ENCODE data around the gene CAPN13.
"Not testable (repeated sequence)": the region's sequence is repeated elsewhere in the genome, so short reads cannot be mapped to it uniquely, and the experiment has no call there.

CAPN13 gene

DNA sequence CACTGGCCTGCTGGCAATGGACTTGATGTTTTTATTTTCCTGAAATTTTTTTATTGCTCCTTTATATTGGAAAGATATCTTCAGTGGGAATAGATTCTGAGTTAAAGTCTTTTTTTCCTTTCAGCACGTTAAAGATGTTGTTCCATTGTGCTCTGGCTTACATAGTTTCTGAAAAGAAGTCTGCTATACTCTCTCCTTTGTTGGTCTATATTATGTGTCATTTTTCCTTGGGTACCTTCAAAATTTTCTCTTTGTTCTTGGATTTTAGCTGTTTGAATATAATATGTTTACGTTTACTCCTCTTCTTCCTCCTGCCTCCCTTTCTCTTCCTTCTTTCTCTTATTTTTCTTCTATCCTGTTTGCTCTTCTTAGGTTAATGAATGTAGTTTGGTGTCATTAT is 105.5 kb downstream of the CAPN13 start:
- no peak for DNase-seq

DNA sequence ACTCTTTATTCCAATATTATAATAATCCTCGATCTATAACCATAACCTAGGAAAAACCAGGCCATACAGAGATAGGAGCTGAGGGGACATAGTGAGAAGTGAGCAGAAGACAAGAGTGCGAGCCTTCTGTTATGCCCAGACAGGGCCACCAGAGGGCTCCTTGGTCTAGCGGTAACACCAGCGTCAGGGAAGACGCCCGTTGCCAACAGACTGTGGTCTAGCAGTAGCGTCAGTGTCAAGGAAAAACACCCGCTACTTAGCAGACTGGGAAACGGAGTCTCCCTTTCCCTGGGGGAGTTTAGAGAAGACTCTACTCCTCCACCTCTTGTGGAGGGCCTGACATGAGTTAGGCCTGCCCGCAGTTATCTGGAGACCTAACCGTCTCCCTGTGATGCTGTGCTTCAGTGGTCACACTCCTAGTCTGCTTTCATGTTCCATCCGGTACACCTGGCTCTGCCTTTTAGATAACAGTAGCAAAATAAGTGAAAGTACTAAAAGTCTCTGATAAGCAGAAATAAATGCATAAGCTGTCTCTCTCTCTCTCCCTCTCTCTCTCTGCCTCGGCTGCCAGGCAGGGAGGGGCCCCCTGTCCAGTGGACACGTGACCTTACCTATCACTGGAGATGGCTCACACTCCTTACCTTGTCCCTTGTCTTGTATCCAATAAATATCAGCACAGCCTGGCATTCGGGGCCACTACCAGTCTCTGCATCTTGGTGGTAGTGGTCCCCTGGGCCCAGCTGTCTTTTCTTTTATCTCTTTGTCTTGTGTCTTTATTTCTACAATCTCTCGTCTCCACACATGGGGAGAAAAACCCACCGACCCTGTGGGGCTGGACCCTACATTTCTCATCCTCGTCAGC is 109.8 kb downstream of the CAPN13 start:
- DNase-seq = not testable (repeated sequence)

DNA sequence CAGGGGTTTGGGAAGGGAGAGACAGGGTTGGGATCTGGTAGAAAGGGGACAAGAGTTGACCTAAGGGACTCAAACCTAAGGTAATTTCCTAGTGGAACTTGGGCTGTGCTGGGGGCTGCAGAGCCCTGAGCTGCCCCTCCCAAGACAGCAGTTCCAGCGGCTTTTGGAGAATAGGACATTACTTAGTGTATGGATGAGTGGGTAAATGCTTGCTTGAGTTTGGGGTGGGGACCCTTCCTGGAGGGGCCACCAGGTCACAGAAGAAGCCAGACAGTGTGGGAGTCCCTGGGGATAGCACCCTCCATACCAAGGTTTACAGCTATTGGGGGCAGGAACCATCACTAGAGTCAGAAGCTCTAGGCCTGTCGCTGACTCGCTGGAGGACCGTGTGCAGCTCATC is 111.5 kb downstream of the CAPN13 start:
- no peak for DNase-seq

DNA sequence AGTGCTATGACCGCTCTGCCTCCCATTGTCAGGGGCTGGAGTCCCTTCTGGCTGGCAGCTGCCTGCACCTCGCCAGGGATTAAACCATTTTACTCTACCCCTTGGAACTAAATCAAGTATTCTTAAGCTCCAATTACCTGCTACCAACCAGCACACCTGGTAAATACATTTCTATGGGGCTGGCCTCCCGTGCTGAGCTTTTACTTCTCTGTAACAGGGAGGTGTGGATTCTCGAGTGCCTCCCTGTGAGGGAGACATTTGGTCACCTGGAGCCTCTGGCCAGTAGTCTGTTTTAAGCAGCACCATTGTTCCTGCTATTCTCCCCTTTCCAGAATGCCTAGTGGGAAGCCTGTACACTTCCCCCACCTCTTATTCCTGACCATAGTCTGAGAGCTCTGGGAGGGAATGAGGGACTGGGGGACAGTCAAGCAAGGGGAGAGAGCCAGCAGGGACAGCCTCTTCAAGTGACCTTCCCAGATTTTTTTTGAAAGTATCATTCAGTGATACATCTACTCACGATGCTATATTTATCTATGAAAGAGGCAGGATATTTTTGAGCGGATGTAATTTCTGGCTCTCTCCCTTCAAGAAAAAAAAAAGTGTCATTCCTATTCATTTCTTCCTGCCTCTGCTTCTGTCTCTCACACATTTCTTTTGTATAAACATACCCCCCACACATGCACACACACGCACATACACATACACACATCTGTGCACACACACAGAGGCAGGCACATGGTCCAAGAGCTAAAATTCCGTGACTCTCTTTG is 112.8 kb downstream of the CAPN13 start:
- DNase-seq = no peak

DNA sequence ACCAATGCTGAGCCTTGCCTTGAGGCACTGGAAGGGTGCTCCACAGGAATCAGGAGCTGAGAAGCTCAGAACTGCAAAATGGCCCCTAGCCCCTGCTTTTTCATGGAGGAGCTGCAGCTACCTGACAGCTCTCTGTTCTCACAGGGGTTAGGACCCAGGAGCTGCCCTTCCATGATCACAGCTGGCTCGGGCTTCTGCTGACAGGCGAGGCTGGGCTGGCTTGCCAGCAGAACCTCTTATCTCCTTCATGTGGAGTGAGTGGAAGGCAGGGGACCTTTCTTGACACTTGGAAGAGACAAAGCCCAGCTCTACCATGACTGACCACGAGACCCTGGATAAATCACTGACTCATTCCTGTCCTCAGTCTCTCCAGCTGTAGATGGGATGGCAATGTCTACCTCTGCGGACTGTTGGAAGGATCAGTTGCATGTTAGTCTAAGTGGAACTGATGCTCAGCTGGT is 113.4 kb downstream of the CAPN13 start:
- no peak for DNase-seq

DNA sequence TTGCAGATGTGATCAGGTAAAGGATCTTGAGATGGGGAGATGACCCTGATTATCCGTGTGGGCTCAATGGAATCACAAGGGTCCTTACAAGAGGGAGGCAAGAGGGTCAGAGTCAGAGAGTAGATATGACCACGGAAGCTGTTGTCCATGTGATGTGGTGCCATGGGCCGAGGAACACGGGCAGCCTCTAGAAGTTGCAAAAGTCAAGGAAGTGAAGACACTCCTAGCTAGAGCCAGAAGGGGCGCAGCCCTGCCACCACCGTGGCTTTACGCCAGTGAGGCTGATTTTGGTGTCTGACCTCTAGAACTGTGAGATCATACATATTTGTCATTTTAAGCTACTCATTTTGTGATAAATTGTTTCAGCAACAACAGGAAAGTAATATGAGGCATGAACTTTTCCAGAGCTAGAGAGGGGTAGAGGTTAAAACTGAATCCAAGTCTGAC is 114.4 kb downstream of the CAPN13 start:
- no peak for DNase-seq

DNA sequence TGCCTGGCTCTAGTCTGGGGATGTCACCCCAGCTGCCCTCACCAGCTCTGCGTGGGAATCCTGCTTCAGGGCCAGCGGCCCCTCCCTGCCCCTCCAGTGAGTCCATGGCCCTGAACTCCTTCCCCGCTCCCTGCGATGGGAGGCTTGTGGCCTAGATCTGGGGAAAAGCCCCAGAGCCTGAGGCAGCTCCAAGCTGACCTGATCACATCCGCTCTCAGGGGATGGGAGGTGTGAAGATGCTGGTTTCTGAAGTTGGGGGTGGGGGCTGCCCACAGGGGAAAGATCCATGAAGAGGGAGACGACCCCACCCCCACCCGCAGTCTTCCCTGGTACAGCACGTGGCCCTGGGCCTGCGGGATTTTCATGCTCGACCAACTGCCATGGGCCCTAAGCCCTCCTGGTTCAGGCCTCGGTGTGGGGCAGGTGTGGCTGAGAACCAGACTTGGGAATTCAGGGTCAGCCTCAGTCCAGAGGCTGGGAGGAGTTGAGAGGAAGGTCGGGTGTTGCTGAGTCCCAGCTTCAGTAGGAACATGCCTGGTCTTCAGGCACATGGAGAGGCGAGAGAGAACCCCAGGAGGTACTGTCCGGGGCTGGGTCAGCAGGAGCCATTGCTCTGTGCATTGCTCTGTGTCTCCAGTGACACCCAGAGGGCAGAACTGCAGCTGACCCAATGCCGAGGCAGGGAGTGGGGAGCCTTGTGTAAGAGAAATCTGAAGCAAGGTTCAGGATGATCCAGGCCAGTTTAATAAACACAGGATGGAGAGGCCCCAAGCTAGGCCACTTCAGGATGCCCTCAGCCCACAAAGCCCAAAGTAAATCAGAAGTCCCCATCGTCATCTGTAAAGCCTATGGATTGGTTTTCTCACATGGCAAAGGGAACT is 115.1 kb downstream of the CAPN13 start:
- no peak for DNase-seq

DNA sequence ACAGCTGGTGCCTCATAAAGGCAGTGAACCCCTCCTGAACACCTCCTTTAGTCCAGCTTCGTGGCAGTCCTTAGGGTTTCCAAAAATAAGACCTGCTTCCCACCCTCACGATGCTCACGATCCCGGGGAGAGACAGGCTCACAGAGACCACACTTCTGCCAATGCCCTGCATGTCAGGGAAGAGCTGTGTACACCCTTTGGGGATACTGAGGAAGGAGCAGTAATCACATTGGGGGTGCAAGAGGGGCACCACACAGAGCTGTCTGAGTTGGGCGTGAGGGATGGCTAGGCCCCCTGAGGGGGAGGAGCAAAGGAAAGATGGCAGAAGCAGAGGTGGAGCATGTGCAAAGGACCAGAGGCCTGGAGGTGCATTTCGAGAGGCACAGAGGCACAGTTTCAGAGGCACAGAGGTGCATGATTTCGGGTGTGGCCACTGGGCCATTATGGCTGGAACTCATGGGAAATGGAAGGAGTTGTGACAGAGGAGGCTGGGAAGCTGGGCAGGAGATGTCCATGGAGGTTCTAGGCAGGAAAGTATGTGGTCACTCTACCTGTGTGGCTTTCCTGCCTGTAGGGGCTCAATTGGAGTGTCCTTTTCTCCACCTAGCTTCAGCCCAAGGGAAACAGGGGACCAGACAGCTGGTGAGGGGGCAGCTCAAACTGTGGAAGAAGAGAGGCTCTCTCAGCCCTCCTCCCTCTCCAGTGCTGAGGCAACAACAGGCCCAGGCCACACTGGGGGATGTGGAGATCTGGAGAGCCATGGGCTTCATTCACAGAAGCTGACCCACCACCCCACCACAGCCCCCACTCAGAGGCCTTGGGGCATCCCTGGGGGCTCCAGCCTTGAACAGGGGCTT is 115.9 kb downstream of the CAPN13 start:
- no peak for DNase-seq

DNA sequence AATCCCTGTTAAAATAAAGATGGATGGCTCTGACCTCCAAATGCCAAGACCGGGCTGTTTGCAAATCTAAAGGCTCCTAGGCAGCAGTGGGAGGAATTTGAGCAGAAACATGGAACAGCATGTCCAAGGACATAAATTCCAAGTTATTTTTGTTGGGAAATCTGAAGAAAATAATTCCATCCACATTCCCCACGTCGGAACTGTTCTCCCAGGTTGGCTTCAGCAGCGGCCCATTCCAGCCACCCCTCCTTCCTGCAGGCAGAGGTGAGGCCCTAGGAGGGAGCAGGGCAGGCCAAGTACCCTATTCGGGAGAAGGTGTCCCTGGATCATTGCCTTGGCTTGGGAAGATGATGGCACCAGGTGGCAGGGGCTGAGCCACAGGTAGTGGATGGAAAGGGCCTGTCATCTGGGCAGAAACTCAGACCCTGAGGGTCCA is 117.1 kb downstream of the CAPN13 start:
- DNase-seq = no peak

DNA sequence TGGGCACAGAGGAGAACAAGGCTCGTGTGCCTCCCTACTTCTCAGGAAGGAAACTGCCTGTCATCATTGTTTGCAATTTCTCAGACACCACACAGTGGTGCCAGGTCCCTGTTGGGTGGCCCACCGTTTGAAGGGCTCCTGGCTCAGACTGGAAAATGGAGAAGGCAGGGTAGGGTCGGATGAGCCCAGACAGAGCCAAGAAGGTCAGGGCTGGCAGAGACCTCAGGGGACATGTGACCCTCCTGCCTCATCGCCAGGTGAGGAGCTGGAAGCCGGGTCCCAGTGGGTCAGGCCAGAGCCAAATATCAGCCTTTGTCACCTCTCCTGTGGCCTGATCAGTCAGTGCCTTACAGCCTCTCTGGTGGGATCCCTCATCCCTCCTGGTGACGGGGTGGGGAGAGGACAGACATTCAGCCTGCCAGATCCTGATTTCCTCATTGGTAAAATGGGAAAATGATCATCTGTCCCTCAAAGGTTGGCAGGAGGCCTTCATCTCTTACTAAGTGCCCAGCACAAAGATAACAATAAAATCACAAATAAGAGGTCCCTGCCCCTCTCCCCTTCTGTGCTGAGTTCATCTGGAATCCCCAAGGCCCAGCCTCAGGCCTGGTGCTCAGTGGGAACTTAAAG is 117.6 kb downstream of the CAPN13 start:
- no peak for DNase-seq

DNA sequence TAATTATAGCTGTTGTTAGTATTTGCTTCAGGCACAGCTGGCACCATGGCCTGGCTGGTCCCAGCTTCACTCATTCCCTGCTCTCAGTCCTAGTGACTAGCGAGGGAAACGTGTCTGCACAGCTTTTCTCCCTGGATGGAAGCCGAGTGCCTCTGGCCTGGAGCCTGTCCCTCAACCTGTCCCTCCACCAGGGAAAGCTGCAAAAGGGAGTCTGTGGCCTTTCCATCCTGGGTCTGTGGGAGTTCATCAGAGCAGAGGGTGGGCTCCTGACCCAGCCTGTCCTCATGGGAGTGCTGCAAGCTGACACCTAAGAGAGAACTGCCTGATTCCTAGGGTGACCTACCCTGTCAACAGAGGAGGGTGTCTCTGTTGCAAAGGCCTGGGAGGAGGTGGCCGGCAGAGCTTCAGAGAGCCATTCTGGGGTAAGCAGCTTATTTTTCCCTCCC is 118.3 kb downstream of the CAPN13 start:
- DNase-seq = no peak

DNA sequence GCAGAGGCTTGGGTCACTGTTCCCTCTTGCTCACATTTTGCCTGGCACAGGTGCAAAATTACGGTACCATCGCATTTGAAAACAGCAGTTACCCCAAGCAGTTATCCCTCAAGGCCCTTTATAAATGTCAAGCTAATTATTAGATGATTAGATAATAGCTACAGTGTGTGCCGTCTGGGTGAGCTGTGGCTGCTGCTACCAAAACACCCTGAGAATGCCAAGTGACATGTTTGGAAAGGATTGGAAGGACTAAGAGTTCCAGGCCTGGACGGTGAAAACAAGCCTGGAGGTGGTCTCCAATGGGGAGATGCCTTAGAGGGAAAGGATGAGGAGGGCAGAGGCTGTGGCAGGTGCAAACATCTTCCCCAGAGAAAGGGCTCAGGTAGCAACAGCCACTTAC is 120.6 kb downstream of the CAPN13 start:
- no peak for DNase-seq

DNA sequence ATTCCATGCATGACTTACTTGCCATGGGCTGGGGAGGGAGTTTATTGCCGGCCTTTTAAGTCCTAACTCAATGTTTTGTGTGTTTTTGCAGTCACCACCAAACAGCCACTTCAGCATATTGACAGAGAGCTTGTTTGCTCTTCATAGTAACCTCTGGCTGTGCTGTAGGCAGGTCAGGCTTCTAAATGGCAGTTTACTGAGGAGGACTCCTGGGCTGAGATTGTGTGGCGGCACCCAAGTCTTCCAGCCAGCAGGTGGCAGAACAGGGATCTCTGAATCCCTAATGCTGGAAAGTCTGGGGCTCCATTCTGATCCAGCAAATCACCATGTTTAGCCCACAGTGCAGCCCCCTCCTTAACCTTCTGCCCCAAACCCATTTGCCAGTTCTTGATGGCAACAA is 121.2 kb downstream of the CAPN13 start:
- peak; percentile 24 for DNase-seq

DNA sequence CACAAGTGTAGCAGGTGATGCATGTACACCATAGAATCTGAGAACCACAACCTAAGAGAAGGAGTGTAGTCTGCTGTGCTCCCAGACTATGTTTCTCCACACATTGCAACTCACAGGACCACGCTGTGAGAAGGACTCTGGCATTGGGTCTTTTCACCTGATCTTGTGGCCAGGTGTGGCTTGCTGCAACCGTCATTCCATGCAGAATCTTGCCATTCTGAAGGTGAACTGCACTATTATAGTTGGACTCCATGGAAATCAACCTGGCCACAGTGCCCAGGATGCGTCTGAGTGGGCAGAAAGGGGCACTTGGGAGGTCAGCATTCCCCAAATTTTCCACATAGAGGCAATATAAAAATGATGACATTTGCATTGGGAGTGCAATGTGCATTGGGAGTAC is 122.2 kb downstream of the CAPN13 start:
- no peak for DNase-seq

DNA sequence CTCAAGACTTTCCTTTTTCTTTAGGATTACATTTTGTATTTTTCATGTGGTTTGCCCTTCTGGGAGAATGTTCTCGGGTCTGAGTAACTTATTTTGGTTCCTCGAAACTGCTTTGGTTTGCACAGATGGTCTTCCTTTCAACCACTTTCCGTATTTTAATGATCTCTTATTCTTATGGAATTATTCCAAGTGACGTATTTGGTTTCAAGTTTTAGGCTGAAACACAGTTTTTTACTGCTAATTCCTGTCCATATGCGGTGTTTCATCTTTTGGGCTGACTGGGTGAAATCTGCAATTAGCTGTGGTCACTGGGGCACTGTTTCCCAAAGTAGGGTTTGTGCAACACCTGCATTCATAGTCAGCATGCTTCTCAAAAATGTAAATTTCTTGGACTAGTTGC is 122.7 kb downstream of the CAPN13 start:
- no peak for DNase-seq

DNA sequence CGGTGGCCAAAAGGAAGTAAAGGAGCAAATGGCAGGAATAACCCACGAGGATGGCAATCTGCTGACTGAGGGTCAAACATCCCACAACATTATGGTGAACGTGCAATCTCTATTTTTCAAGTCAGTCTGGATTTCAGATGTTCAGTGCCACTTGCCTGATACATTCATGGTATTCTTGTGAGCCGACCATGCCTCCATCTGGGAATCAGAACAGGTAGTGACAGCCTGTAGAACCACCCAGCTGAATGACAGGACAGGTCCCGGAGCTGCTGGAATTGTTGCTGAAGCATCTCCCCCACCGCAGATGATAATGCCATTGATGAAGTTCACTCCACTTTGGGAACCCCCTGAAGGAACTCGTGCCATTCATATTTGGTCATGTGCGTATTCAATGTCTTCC is 123.2 kb downstream of the CAPN13 start:
- DNase-seq = no peak

DNA sequence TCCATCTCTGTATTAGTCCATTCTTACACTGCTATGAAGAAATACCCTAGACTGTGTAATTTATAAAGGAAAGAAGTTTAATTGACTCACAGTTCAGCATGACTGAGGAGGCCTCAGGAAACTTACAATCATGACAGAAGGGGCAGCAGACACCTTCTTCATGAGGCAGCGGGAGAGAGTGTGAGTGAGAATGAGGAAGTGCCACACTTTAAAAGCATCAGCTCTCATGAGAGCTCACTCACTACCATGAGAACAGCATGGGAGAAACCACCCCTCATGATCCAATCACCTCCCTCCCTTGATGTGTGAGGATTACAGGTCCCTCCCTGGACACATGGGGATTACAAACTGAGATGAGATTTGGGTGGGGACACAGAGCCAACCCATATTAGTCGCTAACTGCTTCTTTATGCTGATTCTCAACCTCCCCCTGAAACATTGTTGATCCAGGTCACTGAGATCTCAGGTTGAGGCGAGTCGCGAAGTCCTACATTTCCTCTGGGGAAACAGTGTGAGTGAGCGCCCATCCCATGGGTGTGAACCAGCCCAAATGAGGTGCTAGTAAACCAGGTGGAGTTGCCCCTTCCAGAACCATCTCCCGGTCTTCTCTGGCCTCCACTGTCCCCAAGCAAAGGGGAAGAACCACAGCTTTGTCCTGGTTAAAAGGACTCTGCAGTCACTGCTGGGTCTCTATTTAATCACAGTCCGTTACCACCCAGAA is 123.8 kb downstream of the CAPN13 start:
- no peak for DNase-seq

DNA sequence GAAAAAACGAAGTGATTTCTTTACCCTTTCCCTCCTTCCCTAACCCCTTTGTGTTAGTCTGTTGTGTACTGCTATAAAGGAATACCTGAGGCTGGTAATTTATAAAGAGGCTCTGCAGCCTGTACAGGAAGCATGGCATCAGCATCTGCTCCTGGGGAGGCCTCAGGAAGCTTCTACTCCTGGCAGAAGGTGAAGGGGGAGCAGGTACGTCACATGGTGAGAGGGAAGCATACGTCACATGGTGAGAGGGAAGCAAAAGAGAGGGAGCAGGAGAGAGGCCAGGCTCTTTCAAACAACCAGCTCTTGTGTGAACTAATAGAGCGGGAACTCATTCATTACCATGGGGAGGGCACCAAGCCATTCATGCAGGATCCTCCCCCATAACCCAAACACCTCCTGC is 126.2 kb downstream of the CAPN13 start:
- DNase-seq = no peak

DNA sequence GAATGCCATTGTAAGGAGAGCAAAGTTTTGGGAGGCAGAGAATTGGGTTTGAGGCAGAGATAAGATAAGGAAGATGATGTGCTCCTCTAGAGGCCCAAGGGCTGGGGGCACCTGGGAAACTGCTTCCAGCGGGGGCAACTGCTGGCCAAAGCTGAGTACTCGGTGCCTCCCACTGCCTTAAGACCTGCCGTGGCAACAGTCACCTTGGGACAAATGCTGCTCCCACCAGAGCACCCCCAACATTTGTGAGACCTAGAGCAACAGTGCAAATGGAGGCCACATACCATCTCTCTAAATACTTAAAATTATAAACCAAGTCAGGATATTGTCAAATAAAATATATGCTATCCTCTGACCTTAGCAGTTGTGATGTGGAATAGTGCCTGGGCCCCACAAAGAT is 127.1 kb downstream of the CAPN13 start:
- DNase-seq = no peak

DNA sequence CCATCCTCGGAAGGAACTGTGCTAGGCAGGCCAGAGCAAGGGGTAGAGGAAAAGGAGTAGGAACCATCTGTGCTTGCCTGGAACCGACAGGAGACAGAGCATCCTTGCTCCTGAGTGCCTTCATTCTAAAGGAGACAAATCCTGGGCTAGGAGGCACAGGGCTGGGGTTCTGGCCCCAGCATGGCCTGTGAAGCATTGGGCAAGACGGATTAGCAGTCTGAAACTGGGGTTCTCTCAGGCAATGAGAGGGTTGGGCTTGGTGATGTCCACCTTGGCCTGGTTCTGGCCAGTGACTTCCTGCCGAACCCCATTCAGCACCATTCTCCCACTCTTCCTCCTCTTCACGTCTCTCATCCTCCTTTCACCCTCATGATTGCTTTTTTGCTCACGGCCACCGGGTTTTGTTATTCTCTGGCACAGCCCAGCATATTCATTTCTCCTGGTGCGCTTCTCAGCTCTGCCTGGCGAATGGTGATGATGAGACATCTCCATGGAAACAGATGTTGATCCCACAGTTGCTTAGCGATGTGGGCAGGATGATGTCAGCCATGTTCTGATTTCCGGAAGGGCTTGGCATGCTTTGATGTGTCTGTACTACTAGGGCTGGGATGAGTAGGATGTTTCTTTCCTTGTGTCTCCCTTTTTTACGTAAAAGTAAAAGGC is 127.7 kb downstream of the CAPN13 start:
- DNase-seq = no peak

All from activated CD4-positive, alpha-beta T cell treated with anti-CD3 and anti-CD28 coated beads for 48 hours (primary cell).